T-helper 22 cell (primary cell): Measurements from ENCODE around the gene PTPRN2.
"Not testable (repeated sequence)": the region's sequence is repeated elsewhere in the genome, so short reads cannot be mapped to it uniquely, and the experiment has no call there.

Experiments used
- DNase-seq: peaks from one replicate; pipeline ENCODE4 v3.0.0-alpha.2; 2020; ENCODE audit warnings: low read depth

PTPRN2 gene

DNA sequence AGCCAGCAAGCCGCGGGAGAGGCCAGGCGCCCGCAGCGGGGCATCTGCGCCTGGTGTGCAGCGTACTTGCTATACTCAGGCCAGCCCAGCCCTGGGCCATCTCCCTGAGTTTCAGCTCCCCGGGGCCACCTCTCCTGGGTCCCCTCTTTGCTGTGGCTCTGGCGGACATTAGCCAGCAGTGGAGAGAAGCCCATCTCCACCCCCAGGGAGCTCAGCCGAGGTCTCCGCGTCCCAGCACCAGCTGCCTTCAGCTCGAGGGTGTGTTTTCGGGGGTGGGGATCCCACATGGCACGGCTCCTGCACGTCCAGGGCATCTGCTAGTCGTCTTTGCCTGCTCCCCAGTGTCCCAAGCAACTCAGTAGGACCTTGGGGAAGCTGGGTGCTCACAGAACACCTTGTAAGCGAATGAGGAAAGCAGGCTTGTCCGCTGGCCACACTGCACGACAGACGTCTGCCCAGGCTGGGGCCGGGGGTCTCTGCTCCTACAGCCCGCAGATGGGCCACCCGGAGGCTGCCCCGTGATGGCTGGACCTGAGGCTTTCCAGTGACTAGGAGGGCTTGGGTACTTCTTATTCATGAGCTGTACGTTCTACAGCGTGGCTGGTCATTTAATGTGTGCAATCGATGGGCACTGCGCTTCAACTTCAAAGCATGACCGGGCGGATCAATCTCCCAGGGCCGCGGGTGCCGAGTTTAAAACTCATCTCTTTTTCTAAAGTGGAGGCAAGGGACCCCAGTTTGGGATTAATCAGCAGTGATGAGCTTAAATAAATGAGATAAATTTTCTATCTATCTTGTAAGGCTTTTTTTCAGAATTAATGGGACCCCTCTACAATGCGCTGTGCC, 795.2 kb downstream of the PTPRN2 start:
- no peak for DNase-seq

DNA sequence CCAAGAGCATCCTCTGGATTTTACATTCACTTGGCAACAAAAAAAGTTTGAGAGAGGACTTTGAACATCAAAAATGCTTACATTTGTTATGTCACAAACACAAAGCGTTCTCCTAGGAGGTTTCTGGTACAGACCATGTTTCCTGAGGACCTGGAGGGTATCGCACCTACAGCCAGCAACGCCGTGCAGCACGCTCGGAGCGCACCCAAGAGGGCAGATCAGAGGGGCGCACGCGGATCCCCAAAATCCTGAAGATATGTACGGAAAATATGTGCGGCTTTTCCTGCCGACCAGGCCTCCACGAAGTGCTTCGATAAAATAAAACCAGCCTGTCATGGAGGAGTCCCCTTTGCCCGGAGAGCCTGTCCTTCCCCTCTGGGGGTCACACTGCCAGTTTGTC, 796.0 kb downstream of the PTPRN2 start:
- no peak for DNase-seq

DNA sequence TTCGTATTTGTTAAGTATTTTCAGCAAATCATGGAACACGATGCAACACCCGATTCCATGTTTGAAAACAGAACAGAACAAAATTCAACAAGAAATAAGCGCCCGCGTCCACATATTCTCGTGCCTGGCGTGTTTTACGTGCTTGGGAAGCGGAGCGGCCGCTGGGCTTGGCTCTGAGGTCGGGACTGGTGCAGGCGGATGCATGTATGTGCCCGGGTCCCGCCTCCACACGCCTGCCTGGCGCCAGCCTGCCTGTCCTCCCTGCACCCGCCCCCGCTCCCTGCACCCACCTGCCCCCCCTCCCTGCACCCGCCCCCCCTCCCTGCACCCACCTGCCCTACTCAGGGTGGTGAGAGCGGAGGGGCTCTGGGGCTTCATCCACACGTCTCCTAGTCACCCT, 796.4 kb downstream of the PTPRN2 start:
- DNase-seq = no peak

DNA sequence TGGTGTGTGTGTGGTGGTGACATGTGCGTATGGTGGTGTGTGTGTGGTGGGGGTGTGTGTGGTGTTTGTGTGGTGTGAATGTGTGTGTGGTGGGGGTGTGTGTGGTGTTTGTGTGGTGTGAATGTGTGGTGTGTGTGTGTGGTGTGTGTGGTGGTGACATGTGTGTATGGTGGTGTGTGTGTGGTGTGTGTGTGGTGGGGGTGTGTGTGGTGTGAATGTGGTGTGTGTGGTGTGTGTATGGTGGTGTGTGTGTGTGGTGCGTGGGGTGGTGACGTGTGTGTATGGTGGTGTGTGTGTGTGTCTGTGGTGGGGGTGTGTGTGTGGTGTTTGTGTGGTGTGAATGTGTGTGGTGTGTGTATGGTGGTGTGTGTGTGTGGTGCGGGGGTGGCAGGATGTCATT, 797.7 kb downstream of the PTPRN2 start:
- DNase-seq = no peak

DNA sequence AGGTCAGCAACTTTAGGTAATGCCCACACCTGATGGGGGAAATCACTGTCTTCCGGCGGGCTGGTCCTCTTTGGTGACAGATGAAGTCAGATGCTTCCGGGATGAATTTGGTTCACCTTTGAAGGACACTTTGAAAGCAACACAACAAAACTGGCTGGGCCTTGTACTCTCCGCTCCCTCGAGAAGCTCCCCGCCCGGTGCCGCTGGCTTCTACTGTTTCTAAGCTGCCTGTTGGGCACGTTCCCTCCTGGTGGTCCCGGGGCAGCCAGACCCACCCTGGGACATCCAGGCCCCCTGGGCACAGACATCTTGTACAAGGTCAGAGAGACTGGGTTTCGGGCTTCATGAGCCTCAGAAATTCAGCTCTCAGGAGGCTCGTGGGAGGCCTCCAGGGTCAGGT, 798.5 kb downstream of the PTPRN2 start:
- DNase-seq = no peak

DNA sequence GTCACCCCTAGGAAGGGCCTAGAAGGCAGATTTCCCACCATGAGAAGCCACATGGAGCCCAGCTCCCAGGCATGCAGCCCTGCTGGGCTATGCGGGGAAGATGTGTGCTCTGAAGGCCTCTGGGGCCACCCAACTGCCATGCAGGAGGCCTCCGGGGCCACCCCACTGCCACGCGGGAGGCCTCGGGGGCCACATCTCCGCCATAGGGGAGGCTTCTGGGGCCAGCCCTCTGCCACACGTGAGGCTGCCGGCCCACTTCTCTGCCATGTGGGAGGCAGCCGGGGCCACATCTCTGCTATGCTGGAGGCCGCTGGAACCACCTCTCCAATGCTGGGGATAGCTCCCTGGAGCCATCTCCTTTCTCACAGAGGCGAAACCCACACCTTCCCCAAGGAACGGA, 799.0 kb downstream of the PTPRN2 start:
- DNase-seq = no peak

DNA sequence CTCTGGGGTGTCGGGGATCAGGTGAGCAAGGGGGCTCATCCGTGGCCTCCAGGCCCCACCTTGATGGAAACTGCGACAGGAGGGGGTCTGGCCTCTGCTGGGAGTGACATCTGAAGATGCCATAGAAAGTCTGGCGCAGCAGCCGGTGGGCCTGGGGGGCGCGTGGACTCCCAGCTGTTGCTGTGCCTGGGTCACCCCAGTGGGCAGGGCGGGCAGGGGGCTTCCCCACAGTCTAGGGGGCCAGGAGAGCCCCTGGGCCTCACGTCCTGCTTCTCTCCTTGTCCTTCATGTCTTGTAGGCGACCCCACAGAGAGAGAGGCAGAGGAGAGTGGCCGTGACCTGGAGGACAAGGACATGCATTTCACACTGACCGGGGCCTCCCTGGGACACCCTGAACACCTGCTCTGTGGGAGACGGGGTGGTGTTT, 800.3 kb downstream of the PTPRN2 start:
- no peak for DNase-seq

DNA sequence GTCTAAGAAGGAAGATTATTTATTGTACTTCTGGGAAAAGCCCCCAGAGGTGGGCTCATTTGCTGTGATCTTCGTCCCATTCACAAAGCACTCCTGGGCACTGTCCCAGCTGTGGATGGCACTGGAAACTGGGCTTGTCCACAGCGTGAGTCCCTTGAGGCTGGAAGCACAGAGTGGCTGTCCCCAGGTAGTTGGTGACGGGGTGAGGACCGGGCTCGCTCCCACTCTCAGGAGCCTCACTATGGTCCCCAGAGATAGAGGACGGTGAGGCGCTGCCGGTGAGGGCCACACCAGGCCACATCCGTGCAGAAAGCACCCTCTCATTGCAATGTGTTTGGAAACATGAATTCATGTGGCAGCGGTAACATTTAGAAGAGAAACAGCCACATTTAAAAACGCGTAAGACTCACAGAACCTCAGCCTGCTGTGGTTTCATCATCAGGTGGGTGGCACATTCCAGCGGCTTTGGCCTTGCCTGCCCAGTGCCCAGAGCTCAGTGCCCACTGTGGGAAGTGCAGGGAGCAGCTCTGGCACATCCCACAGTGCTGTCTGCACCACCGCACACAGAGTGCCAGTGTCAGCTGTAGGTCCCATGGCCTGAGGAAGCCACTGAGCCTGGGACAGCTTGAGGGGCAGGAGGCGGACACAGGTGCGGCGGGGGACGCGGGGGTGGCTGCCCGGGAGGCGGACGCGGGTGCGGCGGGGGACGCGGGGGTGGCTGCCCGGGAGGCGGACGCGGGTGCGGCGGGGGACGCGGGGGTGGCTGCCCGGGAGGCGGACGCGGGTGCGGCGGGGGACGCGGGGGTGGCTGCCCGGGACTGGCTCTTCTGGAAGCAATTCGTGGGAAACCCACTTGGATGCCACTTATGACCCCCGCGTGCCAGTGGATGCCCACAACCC, 801.0 kb downstream of the PTPRN2 start:
- no peak for DNase-seq

DNA sequence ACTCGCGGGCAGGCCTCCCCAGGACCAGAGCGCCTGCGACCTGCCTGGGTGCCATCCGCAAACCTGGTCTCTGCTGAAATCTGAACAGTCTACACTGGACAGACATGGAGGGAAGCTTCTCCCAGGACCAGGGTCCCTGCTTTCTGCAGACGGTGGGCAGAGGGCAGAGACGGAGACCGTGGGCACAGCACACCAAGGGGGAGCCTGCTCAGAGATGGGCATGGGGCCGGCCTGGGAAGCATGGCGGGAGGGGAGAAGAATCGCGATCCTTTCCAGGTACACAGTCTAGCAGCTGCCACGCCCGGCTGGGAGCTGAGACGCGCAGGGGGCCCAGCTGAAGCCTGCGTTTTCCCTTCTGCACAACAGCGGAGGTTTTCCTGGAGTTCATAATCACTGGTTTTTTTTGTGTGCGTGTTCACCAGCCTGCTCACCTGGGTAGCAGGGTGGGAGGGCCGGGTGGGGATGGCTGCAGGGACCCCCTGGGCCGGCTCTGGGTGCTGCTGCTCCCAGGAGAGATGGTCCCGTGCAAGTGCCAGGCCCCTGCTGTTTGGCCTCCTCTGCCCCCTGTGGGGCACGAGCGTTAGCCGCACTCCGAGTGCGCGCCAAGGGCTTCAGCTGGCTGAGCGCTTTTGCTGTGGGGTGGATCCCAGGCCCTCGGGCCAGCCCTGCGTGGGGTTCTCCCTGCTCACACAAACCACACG, 802.0 kb downstream of the PTPRN2 start:
- no peak for DNase-seq

DNA sequence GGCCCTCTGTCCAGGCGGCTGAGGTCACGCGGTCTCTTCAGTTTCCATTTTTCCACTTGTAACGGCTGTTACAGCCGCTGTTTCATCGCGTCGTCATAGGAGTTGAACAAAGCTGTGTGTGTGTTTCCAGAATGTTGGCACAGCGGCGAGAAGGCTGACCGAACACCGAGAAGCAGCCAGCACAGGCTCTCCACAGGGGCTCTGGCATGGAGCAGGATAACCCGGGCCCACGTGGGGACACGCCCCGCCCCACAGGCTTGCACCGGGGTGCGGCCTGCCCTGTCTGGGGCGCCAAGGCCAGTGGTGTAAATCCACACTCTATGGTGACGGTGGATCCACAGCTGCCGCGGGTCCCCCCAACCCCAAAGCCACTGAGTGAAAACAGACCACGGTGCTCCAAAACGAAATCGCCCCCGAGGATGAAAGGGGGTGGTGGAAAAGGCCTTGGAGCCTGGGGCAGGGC, 802.6 kb downstream of the PTPRN2 start:
- no peak for DNase-seq

DNA sequence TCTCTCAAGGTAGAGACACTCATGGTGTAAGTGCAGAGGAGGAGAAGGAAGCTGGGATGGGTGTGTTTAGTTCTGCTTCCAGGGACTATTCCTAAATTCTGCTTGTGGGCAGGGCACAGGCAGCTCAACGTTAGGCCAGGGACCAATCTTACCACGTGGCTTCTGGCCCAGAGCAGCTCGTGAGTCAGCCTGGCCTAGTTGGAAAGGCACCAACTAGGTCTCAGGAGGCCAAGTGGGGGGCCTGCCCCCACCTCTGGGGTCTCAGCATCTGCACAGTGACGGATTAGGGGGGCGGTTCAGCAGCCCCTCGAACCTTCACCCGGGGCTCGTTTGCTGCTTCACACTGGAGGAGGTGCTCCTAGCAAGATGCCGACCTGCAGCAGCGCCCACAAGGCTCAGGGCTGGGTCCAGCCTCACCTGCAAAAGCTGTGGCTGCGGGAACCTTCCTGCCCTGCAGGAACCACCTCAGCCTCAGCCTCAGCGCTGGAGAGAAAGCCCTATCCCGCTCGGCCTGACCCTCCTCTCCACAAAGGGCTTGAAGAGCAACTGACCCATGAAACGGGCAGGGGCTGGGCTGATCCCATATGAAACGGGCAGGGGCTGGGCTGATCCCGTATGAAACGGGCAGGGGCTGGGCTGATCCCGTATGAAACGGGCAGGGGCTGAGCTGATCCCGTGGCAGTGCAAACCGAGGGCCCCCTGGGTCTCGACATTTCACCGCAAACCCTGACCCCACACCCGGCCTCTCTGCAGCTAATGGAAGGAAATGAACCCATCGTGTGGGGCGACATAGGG, 803.4 kb downstream of the PTPRN2 start:
- DNase-seq = no peak

DNA sequence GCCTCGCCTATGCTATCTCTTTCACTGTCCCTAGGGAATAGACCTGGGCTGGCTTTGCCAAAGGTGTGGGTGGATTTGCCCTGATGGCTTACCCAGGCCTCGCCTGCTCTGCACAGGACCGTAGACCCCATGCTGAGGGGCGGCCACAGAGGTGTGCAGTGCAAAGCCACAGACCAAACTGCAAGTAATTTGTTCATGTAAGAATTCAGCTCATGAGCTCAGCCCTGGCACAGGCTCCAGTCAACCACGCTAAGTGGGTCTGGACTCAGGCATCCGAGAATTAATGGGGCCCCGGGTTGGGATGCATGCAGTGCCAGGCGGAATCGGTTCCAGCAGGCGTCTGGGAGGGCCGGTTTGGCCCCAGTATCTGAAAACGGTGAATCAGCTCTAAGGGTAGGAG, 805.6 kb downstream of the PTPRN2 start:
- DNase-seq = no peak

DNA sequence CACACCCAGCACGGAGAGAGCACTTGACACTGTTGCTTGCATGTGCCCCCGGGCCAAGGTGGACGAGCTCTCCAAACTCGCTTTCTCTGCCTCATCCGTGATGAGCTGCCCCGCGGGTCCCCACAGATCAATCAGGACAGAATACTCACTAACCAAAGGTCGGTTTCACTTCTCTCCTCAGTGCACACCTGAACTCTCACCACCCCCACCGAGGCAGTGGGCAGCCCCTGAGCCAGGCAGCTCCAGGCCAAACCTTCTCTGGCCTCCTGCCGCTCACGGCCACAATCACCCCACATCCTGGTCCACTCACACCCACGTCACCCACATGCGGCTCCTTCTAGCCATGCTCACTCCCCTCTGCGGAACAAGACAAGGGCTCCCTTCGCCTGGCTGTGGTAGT, 806.9 kb downstream of the PTPRN2 start:
- DNase-seq = no peak

DNA sequence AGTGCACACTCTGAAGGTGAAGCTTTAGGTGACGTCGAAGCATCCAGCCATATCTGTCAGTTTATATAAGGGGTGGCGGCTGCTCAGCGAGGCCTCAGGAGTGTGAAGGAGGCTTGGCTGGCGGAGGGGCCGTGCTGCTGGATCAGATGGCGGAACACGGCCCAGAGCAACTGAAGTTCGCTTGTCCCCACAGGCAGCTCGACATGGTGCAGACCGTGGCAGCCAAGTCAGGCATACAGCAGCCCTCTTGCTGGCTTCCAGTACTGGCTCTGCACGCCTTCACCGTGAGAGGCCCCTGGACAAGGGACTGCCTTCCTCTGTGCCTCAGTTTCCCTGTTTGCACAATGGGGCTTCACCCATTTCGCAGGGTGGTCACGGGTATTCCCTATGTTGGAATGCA, 807.3 kb downstream of the PTPRN2 start:
- DNase-seq = no peak

DNA sequence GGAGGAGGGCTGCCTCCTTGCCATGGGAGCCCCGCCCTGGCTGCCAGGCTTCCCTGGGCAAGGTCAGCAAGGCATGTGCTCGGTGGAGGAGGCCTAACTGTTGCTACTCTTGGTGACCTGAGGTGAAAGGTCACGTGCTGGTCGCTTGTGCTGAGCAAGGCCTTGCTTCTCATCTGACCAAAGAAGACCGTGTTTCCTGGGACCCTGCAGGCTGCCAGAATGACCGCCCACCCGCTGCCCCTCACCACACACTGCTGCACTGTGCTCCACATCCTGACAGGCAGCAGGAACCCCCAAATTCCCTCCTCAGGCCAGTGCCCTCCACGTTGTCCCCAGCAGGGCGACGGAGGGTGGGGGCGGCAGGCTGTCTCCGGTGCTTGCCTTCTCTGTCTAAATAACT, 808.4 kb downstream of the PTPRN2 start:
- no peak for DNase-seq

DNA sequence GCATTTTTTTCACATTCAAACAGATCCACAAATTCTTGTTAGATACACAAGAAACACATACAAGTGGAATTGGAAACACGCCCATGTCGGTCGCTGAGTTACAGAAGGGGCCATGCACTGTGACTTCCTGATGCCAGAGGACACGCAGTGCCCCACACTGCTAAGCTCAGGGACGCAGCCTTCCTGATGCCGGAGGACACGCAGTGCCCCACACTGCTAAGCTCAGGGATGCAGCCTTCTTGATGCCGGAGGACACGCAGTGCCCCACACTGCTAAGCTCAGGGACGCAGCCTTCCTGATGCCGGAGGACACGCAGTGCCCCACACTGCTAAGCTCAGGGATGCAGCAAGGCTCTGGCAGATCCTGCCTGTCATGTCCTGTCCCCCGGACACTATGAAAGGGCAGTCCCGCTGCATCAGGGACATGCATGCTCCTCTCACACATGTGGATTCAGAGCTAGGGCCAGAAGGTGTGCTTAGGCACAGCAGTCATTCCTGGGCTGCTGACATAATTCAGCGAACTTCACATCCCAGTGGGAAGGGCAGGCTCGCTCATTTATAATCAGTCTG, 810.3 kb downstream of the PTPRN2 start:
- DNase-seq = not testable (repeated sequence)

DNA sequence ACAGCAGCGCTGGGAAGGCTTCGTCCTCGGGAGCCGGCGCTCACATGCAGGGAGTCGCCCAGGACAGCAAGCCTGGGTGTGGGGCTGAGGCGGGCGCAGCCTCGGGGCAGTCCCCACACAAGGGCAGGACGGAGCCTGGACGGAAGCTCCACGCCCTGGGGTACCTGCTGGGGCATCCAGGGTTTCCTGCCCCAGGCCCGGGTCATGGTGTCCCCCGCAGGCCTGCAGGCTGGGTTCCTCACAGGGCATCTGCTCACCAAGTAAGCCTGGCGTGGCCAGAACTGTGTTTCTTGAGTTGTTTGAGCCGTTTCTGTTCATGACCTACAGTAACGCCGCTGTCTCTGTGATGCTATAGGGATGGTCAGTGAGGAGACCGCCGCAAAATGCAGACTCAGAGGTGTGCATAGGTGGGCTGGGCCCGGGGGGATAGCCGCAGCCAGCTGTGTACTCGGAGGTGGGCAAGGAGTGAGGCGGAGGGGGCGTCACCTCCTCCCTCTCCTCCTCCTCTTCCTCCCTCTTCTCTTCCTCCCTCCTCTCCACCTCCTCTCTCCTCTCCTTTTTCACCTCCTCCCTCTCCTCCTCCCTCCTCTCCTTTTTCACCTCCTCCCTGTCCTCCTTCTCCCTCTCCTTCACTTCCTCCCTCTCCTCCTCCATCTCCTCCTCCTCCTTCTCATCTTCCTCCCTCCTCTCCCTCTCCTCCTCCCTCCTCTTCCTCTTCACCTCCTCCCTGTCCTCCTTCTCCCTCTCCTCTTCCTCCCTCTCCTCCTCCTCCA, 811.9 kb downstream of the PTPRN2 start:
- no peak for DNase-seq

DNA sequence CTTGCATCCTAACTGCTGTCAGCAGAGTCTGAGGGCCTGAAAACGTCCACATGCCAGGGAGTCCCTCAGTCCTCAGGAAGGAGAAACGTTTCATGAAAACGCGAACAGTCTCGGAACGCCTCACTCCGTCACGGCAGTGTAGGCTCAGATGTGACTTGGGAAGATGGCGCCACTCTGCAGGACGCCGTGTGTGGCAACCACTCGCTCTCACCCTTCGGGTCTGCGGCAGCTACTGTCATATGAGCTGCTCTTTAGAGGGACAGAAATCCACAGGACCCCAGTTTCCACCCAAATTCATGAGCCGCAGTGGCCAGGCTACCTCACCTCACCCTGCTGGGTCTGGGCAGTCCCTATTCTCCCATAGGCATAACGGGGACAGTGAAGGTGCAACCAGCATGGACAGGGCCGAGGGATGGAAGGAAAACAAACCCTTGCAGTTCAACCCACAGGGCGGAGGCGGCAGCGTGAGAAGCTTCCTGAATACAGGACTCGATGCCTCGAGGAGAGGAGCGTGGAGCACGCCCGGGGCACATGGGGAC, 812.5 kb downstream of the PTPRN2 start:
- no peak for DNase-seq

DNA sequence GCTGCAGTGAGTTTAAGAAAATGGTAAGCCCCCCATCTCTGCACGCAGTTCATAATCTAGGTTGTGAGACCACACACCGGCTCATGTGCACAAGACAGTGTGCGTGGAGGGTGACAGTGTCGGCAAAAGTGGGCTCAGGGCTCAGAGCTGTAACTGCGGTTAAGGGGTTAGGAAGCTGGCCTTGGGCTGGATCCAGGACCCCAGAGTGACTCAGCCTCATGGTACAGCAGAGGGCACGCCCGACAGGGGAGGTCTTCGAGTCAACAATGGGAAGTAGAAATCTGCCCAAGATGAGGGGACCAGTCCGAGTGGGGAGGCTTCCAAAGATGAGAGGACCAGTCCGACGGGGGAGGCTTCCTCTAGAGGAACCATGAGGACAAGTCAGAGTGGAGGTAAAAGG, 813.1 kb downstream of the PTPRN2 start:
- DNase-seq = no peak

DNA sequence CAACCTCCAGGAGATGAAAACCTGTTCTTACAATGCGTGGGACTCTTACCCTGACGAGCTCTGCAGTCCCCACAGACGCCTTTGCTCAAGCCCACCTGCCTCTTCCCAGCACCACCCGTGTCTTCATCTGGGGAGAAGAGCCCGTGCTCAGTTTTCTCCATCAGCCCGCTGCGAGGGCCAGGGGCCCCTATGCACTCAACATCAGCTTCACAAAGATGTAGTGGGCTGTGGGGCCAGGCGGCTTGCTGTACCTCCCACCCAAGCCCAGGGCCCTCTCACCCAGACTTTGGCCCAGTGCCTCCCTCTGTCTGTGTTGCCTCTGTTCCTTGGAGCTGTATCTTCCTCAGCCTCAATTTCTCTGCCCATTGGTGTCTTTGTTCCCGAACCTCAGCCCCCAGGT, 814.3 kb downstream of the PTPRN2 start:
- no peak for DNase-seq
